ENCODE data around the gene HS3ST5.

The HS3ST5 gene

DNA sequence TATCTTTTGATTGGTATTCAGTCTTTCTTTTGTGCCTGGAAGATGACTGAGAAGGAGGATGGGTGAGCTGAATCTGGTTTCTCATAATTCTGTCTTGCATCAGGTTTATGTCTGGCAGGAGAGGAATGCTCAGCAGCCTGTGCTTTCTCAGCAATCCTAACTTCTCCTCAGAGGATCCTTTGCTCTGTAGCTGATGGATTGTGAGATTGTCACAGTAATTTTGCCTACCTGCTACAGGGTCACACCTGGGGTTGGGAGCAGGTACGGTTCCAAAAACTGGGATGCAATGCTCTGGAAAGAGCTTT, 2.1 kb upstream of the HS3ST5 start:
- no peak overlapping the region for H3K27ac ChIP-seq
- DNase-seq: no peak
- peaks cover 30% of the 10 kb centered on the region for H3K27me3 ChIP-seq (replicated peaks)
- no peaks in the 10 kb centered on the region for H3K36me3 ChIP-seq (replicated peaks)
- no peak overlapping the region for H3K4me3 ChIP-seq (ENCODE audit: low read depth, low read length)
- in situ Hi-C loops (cut with HindIII; ENCODE audit: low pct_ligation_motif_present, low sequenced_read_pairs): no loop called here
- TF ChIP-seq, protein P1, sequence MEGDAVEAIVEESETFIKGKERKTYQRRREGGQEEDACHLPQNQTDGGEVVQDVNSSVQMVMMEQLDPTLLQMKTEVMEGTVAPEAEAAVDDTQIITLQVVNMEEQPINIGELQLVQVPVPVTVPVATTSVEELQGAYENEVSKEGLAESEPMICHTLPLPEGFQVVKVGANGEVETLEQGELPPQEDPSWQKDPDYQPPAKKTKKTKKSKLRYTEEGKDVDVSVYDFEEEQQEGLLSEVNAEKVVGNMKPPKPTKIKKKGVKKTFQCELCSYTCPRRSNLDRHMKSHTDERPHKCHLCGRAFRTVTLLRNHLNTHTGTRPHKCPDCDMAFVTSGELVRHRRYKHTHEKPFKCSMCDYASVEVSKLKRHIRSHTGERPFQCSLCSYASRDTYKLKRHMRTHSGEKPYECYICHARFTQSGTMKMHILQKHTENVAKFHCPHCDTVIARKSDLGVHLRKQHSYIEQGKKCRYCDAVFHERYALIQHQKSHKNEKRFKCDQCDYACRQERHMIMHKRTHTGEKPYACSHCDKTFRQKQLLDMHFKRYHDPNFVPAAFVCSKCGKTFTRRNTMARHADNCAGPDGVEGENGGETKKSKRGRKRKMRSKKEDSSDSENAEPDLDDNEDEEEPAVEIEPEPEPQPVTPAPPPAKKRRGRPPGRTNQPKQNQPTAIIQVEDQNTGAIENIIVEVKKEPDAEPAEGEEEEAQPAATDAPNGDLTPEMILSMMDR (IDR thresholded peaks at IDR 0.05; ENCODE audit: low read depth, low read length, missing control alignments): no peak

DNA sequence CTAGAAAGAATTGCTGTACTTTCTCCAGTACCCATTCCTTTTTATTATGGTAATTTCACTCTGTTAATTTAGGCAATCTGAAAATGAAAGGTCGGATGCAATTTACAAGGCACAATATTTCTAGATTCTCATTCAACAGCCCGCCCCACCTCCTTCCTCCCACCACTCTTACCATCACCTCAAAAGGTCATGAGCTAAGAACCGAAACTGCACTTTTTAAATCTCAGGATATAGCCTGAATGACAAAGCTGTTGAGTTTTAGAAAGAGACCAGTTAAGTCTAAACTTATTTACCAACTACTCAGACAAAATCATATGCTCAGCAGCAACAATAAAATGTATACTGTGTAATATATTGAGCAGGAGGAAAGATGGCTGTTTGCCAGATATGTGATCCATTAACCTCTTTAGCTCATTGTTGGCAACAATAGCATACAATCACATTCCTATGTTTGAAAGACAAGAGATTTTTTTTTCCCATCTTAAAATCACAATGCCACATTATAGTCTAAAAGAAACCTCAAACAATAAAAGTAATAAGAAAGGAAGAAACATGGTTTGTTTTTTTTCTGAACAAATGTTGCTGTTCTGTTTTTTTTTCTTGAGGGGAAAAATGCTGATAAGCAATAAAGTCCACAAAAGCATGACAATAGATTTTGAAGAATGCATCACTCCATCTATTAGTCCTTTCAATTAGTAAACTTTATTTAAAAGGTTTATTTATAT, 1.6 kb upstream of the HS3ST5 start:
- Histone ChIP-seq H3K27me3 (replicated peaks) (peaks cover 30% of the 10 kb centered on the region), H3K4me3 (ENCODE audit: low read depth, low read length) (no peak overlapping the region)
- TF ChIP-seq, protein P1 (IDR thresholded peaks at IDR 0.05; ENCODE audit: low read depth, low read length, missing control alignments): no peak

DNA sequence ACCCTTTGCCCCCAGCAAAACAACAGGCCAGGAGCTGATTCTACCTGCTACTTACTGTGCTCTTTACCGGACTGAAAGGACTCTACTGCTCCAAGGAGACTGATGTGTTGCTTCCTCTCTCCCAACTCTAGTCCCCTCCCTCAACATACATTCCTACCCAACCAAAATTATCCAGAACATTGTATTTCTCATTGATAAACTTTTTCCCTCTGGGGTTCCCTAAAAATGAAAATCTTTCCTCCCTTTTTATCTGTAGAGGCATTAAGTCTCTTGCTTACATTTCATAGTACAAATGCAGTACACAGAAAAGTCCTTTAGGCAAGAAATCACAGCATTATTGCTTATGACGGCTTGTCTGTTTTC, 940 bp upstream of the HS3ST5 start:
- H3K27ac ChIP-seq: no peak overlapping the region
- H3K4me3 ChIP-seq (ENCODE audit: low read depth, low read length): peak overlapping the region; percentile 54
- in situ Hi-C loops (cut with HindIII; ENCODE audit: low pct_ligation_motif_present, low sequenced_read_pairs): no loop called here
- TF ChIP-seq, protein P1 (IDR thresholded peaks at IDR 0.05; ENCODE audit: low read depth, low read length, missing control alignments): no peak
- peaks cover 30% of the 10 kb centered on the region for H3K27me3 ChIP-seq (replicated peaks)
- no peaks in the 10 kb centered on the region for H3K36me3 ChIP-seq (replicated peaks)
- no peak for DNase-seq

More for the DNA sequence above, 1.6 kb upstream of the HS3ST5 start:
- in situ Hi-C loops (cut with HindIII; ENCODE audit: low pct_ligation_motif_present, low sequenced_read_pairs): no loop called here
- Histone ChIP-seq H3K36me3 (replicated peaks) (no peaks in the 10 kb centered on the region), H3K27ac (no peak overlapping the region)
- DNase-seq: no peak

DNA sequence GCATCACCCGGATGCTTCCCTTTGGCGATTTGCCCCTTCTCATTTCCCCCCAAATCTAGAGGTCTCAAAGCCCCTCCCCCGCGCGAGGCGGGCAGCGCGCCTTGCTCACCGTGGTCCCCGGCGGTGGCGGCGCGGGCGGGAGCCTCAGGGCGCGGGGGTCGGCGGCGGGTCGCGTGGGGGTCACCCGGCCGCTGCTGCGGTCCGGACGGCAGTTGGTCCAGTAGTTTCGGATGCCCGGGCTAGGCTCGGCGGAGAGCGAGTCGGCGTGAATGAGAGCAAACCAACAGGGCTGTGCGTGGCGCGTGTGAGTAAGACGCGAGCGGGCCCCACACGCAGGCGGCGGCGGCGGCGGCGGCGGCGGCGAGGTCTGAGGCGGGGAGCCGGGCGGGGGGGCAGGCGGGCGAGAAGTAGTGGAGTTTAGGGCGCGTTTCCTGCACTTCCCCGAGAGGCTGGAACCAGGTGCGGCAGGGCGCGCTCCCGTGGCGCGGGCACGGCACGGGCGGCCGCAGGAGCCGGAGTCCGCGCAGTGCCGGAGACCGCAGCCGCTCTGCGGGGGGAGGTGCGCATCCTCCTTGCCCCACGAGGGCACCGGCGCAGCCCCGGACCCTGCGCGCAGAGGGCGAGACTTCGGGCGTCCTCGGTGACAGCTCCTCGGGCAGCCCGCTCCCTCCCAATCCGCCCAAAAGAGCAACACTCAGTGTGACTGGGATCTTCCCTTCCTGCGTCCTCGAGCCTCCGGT, 567 bp downstream of the HS3ST5 start:
- in situ Hi-C loops (cut with HindIII; ENCODE audit: low pct_ligation_motif_present, low sequenced_read_pairs): no loop called here

DNA sequence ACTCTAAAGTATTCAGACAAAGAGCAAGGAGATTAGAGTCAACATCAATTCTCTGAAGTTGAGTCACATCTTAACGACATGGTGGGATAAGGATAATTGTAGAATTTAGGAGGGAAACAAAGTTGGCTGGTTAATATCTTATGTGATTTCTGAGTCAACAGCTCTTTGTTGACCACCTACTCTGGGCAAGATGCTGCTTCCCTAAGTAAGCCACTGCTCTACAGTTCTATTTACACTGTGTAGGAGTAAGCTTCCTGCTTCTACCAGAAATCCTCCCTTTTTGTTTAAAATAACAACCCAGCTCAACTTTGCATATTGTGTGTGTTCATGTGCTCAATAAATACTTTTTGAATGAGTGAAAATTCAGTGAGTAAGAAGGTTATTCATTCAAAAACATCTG, 3.1 kb downstream of the HS3ST5 start:
- no peak overlapping the region for H3K27ac ChIP-seq
- peaks cover 30% of the 10 kb centered on the region for H3K27me3 ChIP-seq (replicated peaks)
- in situ Hi-C loops (cut with HindIII; ENCODE audit: low pct_ligation_motif_present, low sequenced_read_pairs): no loop called here
- TF ChIP-seq, protein P1 (IDR thresholded peaks at IDR 0.05; ENCODE audit: low read depth, low read length, missing control alignments): no peak
- H3K36me3 ChIP-seq (replicated peaks): no peaks in the 10 kb centered on the region
- DNase-seq: no peak
- no peak overlapping the region for H3K4me3 ChIP-seq (ENCODE audit: low read depth, low read length)

More for the DNA sequence above, 567 bp downstream of the HS3ST5 start:
- Histone ChIP-seq H3K27ac (no peak overlapping the region), H3K4me3 (ENCODE audit: low read depth, low read length) (peak overlapping the region; percentile 54), H3K36me3 (replicated peaks) (no peaks in the 10 kb centered on the region), H3K27me3 (replicated peaks) (peaks cover 30% of the 10 kb centered on the region)
- no peak for DNase-seq
- TF ChIP-seq, protein P1 (IDR thresholded peaks at IDR 0.05; ENCODE audit: low read depth, low read length, missing control alignments): no peak

Data from brain microvascular endothelial cell (primary cell).